ENCODE results near the gene SNX8. TPM values are rescaled to one million over a fixed set of nuclear protein-coding genes. Genes with fewer than 3 reads are reported as not detected.
A peak's percentile ranks its signal among the peaks of the same experiment; 100 is the strongest.
"Not testable (repeated sequence)": the region's sequence is repeated elsewhere in the genome, so short reads cannot be mapped to it uniquely, and the experiment has no call there.

Gene SNX8
- total RNA-seq = 25.9 TPM

DNA sequence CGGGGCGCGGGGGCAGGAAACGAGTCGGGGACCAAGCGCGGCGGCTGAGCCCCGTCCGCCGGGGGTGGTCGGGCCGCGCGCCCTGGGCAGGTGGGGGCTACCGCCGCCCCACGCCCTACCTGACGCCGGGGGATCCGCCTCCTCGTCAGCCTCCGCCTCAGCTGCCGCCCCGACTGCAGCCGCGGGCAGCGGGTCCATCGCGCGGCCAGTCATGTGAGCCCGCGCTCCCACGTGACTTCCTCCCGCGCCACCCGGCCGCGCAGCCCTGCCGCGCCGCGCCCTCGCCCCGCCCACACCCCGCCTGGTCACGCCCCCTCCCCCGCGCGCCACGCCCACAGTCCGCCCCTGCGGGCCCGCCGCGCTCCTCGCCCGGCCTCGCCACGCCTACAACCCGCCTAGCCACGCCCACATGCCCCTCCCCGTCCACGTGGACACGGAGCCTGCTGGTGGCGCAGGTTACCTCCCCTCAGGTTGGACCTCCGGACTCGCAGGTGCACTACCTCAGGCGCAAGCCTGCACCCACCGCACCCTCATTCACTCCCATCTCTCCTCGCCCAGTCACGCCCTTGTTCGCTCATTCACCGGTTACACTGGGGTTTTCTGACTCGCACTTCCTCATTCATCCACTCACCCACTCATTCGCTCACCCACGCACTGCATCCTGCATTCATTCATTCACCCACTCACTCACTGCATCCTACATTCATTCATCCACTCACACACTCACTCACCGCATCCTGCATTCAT is at the start of gene SNX8:
SNX8 (minus strand) TSS at position 233 of the 747 bp plus-strand sequence; CDS start at position 213, 20 bp downstream.
- DNase-seq (ENCODE audit: low spot score) (peak; percentile 96), ATAC-seq (peak; percentile 98)
- intact Hi-C loops (cut with DNase I) = no loop called here

DNA sequence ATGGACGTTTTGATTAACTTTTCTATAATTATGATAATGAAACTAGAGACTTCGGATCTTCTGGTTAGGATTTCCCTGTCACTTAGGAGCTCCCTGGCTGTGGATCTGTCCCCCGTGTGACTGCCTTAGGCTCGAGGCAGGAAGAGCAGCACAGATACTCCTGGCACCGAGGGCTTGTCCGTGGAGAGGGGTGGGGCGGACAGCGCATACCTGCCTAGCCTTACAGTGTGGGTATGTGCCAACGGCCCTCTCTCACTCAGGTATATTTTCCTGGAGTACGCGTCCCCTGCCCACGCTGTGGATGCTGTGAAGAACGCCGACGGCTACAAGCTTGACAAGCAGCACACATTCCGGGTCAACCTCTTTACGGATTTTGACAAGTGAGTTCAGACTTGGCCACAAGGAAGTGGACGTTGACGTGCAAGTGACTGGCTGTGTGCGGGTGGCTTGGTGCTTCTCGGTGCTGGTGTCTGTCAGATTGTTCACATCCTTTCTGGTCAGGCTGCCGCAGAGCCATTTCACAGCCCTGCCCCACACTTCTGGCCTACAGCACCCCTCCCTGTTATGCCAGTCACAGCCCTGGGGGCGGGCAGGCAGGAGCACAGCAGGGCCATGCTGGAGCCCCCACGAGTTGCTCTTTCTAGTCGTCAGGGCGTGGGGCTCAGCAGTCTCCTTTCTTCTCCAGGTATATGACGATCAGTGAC is 48.3 kb upstream of the SNX8 start:
- ATAC-seq = no peak
- DNase-seq (ENCODE audit: low spot score) = no peak
- intact Hi-C loops (cut with DNase I) = no loop called here

GRCh38 chr7:2360796-2361195 is 46.6 kb upstream of the SNX8 start:
- no peak for DNase-seq (ENCODE audit: low spot score)
- no peak for ATAC-seq
- intact Hi-C loops (cut with DNase I) = no loop called here

DNA sequence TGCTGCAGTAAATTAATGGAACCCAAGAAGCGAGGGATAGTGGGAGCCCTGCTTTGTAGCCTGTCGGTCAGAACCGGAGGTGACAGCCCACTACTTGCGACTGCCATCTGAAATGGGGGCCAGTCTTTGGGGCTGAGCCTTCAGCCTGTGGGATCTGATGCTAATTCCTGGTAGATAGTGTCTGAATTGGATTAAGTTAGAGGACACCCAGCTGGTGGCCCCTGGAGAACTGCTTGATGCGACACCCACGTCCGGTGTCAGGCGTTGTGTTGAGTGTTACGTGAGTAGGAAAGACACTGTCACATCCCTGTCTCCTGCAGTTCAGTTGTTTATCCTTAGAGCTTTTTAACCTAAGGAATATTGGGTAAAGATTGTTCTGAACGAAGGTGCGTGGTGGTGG is 45.4 kb upstream of the SNX8 start:
- no peak for ATAC-seq
- intact Hi-C loops (cut with DNase I) = loop anchor here (10.0 kb wide), 1 partner anchor 1855 kb away; no protein-coding TSS in a partner anchor
- no peak for DNase-seq (ENCODE audit: low spot score)

DNA sequence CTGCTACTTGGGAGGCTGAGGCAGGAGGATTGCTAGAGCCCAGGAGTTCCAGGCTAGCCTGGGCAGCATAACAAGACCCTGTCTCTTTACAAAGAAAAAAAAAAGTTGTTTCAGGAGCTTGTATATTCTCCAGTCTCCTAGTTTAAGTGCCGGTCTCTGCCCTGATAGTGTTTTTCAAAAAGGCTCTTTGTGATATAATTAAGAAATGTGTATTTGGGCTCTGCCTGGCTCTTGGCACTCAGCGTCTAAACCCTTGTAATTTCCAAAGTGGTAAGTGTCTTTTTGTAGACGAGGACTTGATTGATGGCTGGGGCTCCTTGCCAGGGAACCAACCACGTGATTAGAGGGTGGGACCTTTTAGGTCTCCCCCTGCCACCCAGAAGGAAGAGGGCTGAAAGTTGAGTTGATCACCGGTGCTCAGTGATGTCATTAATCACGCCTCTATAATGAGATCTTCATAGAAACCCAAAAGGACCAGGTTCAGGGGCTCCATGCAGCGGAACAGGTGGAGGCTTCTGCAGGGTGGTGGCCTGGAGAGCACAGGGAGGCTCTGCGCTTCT is 44.8 kb upstream of the SNX8 start:
- no peak for ATAC-seq
- intact Hi-C loops (cut with DNase I) = loop anchor here (10.0 kb wide), 1 partner anchor 1854 kb away; no protein-coding TSS in a partner anchor
- DNase-seq (ENCODE audit: low spot score) = no peak

GRCh38 chr7:2357571-2357970 is 43.3 kb upstream of the SNX8 start:
- DNase-seq (ENCODE audit: low spot score) = no peak
- intact Hi-C loops (cut with DNase I) = loop anchor here (10.0 kb wide), 1 partner anchor 1853 kb away; no protein-coding TSS in a partner anchor
- no peak for ATAC-seq

DNA sequence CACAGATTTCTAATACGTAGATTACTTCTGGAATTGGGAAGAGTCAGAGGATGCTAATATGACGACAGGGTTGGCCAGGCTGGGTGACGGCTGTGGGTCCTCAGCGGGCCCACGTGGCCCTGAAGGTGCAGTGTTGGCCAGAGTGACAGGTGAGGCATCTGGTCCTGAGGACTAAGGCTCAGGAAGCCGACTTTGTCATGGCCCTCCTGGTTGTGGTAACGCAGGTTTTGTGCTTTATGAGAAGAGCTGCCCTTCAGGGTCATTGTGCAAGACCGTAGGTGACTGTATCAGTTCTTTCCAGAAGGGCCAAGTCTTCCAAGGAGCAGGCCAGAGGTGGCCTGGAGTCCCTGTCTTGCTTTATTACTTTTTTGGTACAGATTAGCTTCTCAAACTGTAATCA is 42.9 kb upstream of the SNX8 start:
- intact Hi-C loops (cut with DNase I) = loop anchor here (10.0 kb wide), 1 partner anchor 1852 kb away; no protein-coding TSS in a partner anchor
- DNase-seq (ENCODE audit: low spot score) = no peak
- ATAC-seq = no peak

DNA sequence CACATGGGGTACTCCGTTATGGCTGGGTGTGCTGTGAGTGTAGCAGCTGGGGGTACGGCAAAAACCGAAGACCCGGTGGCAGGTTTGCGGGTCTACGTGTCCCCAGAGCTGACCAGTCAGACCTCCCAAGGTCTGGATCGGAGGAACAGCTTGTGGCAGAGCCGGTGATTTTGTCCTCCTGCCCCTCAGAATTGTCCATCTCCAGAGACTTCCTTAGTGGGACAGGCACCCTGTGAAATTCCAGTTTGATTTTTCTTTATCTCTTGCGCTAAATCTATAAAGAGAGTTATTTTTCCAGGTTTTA is 41.4 kb upstream of the SNX8 start:
- intact Hi-C loops (cut with DNase I) = loop anchor here (10.0 kb wide), 1 partner anchor 1851 kb away; no protein-coding TSS in a partner anchor
- ATAC-seq (no peak), DNase-seq (ENCODE audit: low spot score) (no peak)

- DNase-seq (ENCODE audit: low spot score) (no peak), ATAC-seq (no peak)
- intact Hi-C loops (cut with DNase I) = loop anchor here (10.0 kb wide), 1 partner anchor 1850 kb away; no protein-coding TSS in a partner anchor
Observed at GRCh38 chr7:2354939-2355704, 40.9 kb upstream of the SNX8 start.

DNA sequence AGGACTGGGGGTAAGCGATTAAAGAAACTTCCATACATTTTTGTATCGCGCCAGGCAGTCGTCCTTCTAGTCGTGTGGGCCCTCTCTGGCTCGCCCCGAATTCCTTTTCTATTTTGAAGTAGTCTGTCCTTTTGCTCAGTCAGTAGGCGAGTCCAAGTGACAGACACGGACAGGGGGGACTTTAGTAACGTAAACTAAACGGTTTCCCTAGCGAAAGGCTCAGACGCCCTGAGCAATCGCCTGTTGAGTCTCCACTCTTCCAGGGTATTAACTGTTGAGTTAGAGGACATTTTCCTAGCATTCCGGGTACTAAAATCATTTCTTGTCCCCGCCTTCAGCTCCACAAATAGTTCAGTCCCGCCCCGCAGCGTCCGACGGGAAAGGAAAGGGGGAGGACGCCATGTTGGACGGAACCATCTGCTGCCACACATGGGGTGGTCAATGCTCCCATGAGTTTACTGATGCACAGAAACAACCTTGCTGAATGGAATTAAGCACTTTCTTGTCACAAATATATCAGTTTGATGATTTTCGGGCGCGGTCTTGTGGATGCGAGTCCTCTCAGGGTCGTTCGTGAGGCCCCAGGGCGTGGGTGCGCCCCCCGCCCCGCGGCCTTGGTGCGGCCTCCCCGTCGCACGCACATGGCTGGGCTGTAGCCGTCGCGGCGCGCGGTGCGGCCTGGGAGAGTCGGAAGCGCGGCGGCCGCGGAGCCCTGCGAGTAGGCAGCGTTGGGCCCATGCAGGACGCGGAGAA is 40.1 kb upstream of the SNX8 start, which contains the start of gene EIF3B:
EIF3B (plus strand) TSS at position 642 of the 753 bp plus-strand sequence; CDS start at position 737, 95 bp downstream.
- peak; percentile 94 for DNase-seq (ENCODE audit: low spot score)
- intact Hi-C loops (cut with DNase I) = loop anchor here (10.0 kb wide), 1 partner anchor 1850 kb away; no protein-coding TSS in a partner anchor
- ATAC-seq = peak; percentile 96

- intact Hi-C loops (cut with DNase I) = loop anchor here (10.0 kb wide), 1 partner anchor 1849 kb away; no protein-coding TSS in a partner anchor
- DNase-seq (ENCODE audit: low spot score) (peak; percentile 94), ATAC-seq (peak; percentile 97)
Observed at GRCh38 chr7:2353936-2354185, 39.6 kb upstream of the SNX8 start.

DNA sequence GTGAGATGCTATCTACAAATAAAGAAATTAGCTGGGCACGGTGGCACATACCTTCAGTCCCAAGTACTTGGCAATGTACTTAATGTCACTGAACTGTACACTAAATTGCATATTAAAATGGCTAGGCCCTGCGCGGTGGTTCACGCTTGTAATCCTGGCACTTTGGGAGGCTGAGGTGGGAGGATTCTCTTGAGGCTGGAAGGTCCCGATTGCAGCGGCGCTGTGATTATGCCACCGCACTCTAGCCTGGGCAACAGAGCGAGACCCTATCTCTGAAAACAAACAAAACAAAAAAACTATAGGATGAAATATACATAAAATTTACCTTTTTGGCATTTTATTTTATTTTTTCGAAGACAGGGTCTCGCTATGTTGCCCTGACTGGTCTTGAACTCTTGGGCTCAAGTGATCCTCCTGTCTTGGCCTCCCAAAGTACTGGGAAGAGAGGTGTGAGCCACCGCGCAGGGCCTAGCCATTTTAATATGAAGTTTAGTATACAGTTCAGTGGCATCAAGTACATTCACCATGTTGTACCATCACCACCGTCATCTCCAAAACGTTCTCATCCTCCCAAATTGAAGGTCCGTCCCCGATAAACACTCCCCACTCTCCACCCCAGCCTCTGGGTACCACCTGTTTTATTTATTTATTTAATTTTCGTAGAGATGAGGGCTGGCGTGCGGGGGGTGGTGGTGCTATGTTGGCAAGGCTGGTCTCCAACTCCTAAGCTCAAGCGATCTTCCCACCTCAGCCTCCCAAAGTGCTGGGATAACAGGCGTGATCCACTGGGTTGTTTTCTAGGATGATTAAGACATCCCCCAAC is 39.1 kb upstream of the SNX8 start:
- DNase-seq (ENCODE audit: low spot score) = no peak

GRCh38 chr7:2350861-2351260 is 36.6 kb upstream of the SNX8 start:
- intact Hi-C loops (cut with DNase I) = loop anchor here (10.0 kb wide), 1 partner anchor 1846 kb away; no protein-coding TSS in a partner anchor
- no peak for ATAC-seq
- DNase-seq (ENCODE audit: low spot score) = no peak

More for the DNA sequence above, 39.1 kb upstream of the SNX8 start:
- ATAC-seq = peak; percentile 1
- intact Hi-C loops (cut with DNase I) = loop anchor here (10.0 kb wide), 1 partner anchor 1849 kb away; no protein-coding TSS in a partner anchor

DNA sequence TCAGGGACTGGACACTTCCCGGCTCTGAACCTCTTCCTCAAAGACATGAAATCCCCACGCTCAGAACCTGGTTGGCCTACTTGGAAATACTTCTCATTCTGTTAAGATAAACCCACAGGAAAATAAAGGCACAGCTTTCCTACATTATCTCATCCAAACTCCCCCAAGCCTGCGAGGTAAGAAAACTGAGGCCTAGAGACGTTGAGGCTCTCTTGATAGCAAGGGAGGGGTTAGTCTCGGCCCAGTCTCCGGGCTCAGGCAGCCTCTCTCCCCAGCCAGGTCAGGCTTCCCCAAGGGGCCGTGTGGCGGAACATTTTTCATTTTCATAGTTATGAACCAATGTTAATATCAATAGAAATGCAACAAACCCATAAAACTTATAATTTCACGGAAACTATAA is 35.8 kb upstream of the SNX8 start:
- intact Hi-C loops (cut with DNase I) = loop anchor here (10.0 kb wide), 1 partner anchor 1845 kb away; no protein-coding TSS in a partner anchor
- ATAC-seq (no peak), DNase-seq (ENCODE audit: low spot score) (no peak)

GRCh38 chr7:2347351-2348063 is 33.3 kb upstream of the SNX8 start:
- intact Hi-C loops (cut with DNase I); ATAC-seq; DNase-seq (ENCODE audit: low spot score): not testable (repeated sequence)

- ATAC-seq (no peak), DNase-seq (ENCODE audit: low spot score) (no peak)
- intact Hi-C loops (cut with DNase I) = no loop called here
Observed at GRCh38 chr7:2336626-2337299, 22.5 kb upstream of the SNX8 start.
